ENCODE results near the gene GABRA5.

The GABRA5 gene

DNA sequence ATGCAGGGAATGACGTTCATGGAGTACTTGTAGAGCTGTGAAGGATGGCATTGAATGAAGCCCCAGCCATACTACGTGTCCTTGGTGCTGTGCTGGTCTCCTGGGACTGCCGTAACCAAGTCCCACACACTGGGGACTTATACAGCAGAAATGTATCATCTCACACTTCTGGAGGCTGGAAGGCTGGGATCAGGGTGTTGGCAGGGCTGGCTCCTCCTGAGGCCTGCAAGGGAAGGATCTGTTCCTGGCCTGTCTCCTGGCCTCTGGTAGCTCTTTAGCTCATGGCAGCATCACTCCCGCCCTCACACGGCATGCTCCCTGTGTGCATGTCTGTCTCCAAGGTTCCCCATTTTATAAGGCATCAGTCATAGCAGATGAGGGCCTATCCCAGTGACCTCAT lies 74.6 kb downstream of the GABRA5 start:
- H3K27me3 ChIP-seq (replicated peaks in 2 of 5; ENCODE audit: control insufficient read depth in 4 of 5, insufficient read depth in 5 of 5, low read length in 4 of 5) = peaks cover 0 to 1% (median 0%) of the 10 kb centered on the region in 5 experiments
- no peak overlapping the region for H3K27ac ChIP-seq (ENCODE audit: insufficient read depth in 1 of 2, low read depth in 1 of 2, low read length in 2 of 2, poor library complexity in 1 of 2, severe bottlenecking in 2 of 2)
- no peak overlapping the region for H3K4me3 ChIP-seq (ENCODE audit: control insufficient read depth in 1 of 7, extremely low read depth in 1 of 7, insufficient read depth in 4 of 7, low read depth in 2 of 7, low read length in 6 of 7)
- WGBS (ENCODE audit: insufficient coverage) = 80% methylated on average over 4 of the region's 5 CpGs
- no peaks in the 10 kb centered on the region for H3K4me1 ChIP-seq (ENCODE audit: control extremely low read depth in 1 of 4, control insufficient read depth in 4 of 4, insufficient read depth in 4 of 4, low read length in 3 of 4)
- DNase-seq = no peak
- no peaks in the 10 kb centered on the region for H3K36me3 ChIP-seq (ENCODE audit: control insufficient read depth in 4 of 4, insufficient read depth in 4 of 4, low read length in 3 of 4)
- no peaks in the 10 kb centered on the region for H3K9me3 ChIP-seq (ENCODE audit: control extremely low read depth in 1 of 5, control insufficient read depth in 4 of 5, insufficient read depth in 2 of 5, low read depth in 1 of 5, low read length in 4 of 5)
- ChIA-PET CTCF (no interaction called here), POLR2A (no interaction called here)

DNA sequence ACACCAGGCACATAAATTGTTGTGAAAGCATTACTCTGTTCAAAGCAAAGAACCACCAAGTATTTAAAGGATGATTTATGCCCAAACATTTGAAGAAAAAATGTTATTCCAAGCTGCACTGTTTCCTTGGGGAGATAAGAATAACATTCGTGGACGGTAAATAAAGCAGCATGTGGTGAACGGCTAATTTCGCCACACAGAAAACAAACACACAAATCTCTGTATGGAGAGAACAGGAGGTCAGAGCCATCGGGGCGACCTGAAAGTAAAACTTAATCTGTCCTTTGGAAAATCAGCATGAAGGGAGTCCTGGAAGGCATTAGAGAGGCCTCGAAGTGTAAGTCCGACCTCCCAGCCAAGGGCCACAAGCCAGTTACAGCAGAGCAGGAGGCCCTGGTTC lies 77.0 kb downstream of the GABRA5 start:
- CTCF ChIA-PET = no interaction called here
- 52% methylated on average over 5 of the region's 8 CpGs for WGBS (ENCODE audit: insufficient coverage)

DNA sequence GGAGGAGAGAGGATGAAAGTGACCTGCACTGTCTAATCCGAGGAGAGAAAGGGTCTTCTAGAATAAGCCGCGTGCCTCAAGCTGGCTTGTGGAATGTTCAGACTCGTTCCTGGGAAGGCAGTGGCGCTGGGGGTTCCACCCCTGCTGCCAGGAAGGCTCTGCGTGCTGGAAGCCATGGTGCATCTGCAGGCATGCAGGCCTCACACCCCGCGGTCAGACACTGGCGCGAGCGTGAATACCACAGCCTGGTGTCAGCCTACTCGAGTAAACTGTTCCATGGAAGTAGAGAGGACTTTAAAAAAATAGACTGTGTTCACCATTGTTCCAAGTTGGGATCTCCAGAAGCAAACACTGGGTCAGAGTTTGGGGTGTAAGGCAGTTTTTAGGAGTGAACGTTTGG lies 78.2 kb downstream of the GABRA5 start:
- H3K4me3 ChIP-seq (ENCODE audit: control insufficient read depth in 1 of 7, extremely low read depth in 1 of 7, insufficient read depth in 4 of 7, low read depth in 2 of 7, low read length in 6 of 7) = no peak overlapping the region
- H3K9me3 ChIP-seq (ENCODE audit: control extremely low read depth in 1 of 5, control insufficient read depth in 4 of 5, insufficient read depth in 2 of 5, low read depth in 1 of 5, low read length in 4 of 5) = no peaks in the 10 kb centered on the region
- no peaks in the 10 kb centered on the region for H3K4me1 ChIP-seq (ENCODE audit: control extremely low read depth in 1 of 4, control insufficient read depth in 4 of 4, insufficient read depth in 4 of 4, low read length in 3 of 4)
- no peak overlapping the region for H3K27ac ChIP-seq (ENCODE audit: insufficient read depth in 1 of 2, low read depth in 1 of 2, low read length in 2 of 2, poor library complexity in 1 of 2, severe bottlenecking in 2 of 2)
- WGBS (ENCODE audit: insufficient coverage) = 89% methylated on average over 13 of the region's 13 CpGs
- peaks cover 0 to 1% (median 0%) of the 10 kb centered on the region in 5 experiments for H3K27me3 ChIP-seq (replicated peaks in 2 of 5; ENCODE audit: control insufficient read depth in 4 of 5, insufficient read depth in 5 of 5, low read length in 4 of 5)
- DNase-seq = no peak
- CTCF ChIA-PET = no interaction called here
- no peaks in the 10 kb centered on the region for H3K36me3 ChIP-seq (ENCODE audit: control insufficient read depth in 4 of 4, insufficient read depth in 4 of 4, low read length in 3 of 4)
- POLR2A ChIA-PET = no interaction called here

More for the DNA sequence above, 77.0 kb downstream of the GABRA5 start:
- H3K4me3 ChIP-seq (ENCODE audit: control insufficient read depth in 1 of 7, extremely low read depth in 1 of 7, insufficient read depth in 4 of 7, low read depth in 2 of 7, low read length in 6 of 7) = no peak overlapping the region
- no peak overlapping the region for H3K27ac ChIP-seq (ENCODE audit: insufficient read depth in 1 of 2, low read depth in 1 of 2, low read length in 2 of 2, poor library complexity in 1 of 2, severe bottlenecking in 2 of 2)
- no peaks in the 10 kb centered on the region for H3K9me3 ChIP-seq (ENCODE audit: control extremely low read depth in 1 of 5, control insufficient read depth in 4 of 5, insufficient read depth in 2 of 5, low read depth in 1 of 5, low read length in 4 of 5)
- no peaks in the 10 kb centered on the region for H3K36me3 ChIP-seq (ENCODE audit: control insufficient read depth in 4 of 4, insufficient read depth in 4 of 4, low read length in 3 of 4)
- peaks cover 0 to 1% (median 0%) of the 10 kb centered on the region in 5 experiments for H3K27me3 ChIP-seq (replicated peaks in 2 of 5; ENCODE audit: control insufficient read depth in 4 of 5, insufficient read depth in 5 of 5, low read length in 4 of 5)
- POLR2A ChIA-PET = no interaction called here
- no peaks in the 10 kb centered on the region for H3K4me1 ChIP-seq (ENCODE audit: control extremely low read depth in 1 of 4, control insufficient read depth in 4 of 4, insufficient read depth in 4 of 4, low read length in 3 of 4)
- no peak for DNase-seq

DNA sequence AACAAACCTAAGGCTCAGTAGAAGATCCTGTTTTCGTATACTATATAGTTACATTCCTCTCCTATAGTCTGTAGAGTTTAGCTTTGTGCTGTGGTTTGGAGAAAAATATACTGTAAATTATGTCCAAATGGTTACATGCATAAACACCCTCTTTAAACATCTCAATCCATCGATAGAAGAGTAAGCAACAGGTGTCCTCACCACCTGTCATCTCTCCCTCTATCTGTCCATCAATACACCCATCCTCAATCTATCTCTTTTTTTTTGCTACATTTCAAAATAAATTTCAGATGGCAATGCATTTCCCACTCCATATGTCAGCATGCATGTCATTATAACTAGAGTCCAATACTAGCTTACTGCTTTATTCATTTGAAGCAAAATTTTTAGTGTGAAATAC lies 83.1 kb downstream of the GABRA5 start:
- POLR2A ChIA-PET = no interaction called here
- H3K9me3 ChIP-seq (ENCODE audit: control extremely low read depth in 1 of 5, control insufficient read depth in 4 of 5, insufficient read depth in 2 of 5, low read depth in 1 of 5, low read length in 4 of 5) = peaks cover 0 to 3% (median 0%) of the 10 kb centered on the region in 5 experiments
- CTCF ChIA-PET = no interaction called here
- no CpG with 5 or more reads among the region's 2 CpGs for WGBS (ENCODE audit: insufficient coverage)
- no peaks in the 10 kb centered on the region for H3K36me3 ChIP-seq (ENCODE audit: control insufficient read depth in 4 of 4, insufficient read depth in 4 of 4, low read length in 3 of 4)
- H3K4me3 ChIP-seq (ENCODE audit: control insufficient read depth in 1 of 7, extremely low read depth in 1 of 7, insufficient read depth in 4 of 7, low read depth in 2 of 7, low read length in 6 of 7) = no peak overlapping the region
- DNase-seq = no peak
- H3K27ac ChIP-seq (ENCODE audit: insufficient read depth in 1 of 2, low read depth in 1 of 2, low read length in 2 of 2, poor library complexity in 1 of 2, severe bottlenecking in 2 of 2) = no peak overlapping the region
- H3K27me3 ChIP-seq (replicated peaks in 2 of 5; ENCODE audit: control insufficient read depth in 4 of 5, insufficient read depth in 5 of 5, low read length in 4 of 5) = no peaks in the 10 kb centered on the region
- no peaks in the 10 kb centered on the region for H3K4me1 ChIP-seq (ENCODE audit: control extremely low read depth in 1 of 4, control insufficient read depth in 4 of 4, insufficient read depth in 4 of 4, low read length in 3 of 4)

DNA sequence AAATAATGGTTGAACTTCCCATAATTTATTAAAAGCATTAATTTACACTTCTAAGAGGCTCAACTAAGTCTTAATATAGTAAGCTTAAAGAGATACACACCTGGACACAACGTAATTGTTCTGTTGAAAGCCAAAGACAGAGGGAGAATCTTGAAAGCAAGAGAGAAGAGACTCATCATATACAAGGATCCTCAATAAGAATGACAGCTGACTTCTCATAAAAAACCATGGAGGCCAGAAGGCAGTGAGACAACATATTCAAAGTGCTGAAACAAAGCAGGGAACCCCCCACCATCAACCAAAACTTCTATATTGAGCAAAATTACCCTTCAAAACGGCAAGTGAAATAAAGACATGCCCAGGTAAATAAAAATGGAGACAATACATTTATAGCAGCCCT lies 87.5 kb downstream of the GABRA5 start:
- WGBS (ENCODE audit: insufficient coverage) = no CpG with 5 or more reads among the region's 2 CpGs
- Histone ChIP-seq H3K4me1 (ENCODE audit: control extremely low read depth in 1 of 4, control insufficient read depth in 4 of 4, insufficient read depth in 4 of 4, low read length in 3 of 4) (no peaks in the 10 kb centered on the region), H3K9me3 (ENCODE audit: control extremely low read depth in 1 of 5, control insufficient read depth in 4 of 5, insufficient read depth in 2 of 5, low read depth in 1 of 5, low read length in 4 of 5) (peaks cover 0 to 3% (median 1%) of the 10 kb centered on the region in 5 experiments), H3K36me3 (ENCODE audit: control insufficient read depth in 4 of 4, insufficient read depth in 4 of 4, low read length in 3 of 4) (no peaks in the 10 kb centered on the region), H3K27ac (ENCODE audit: insufficient read depth in 1 of 2, low read depth in 1 of 2, low read length in 2 of 2, poor library complexity in 1 of 2, severe bottlenecking in 2 of 2) (no peak overlapping the region), H3K4me3 (ENCODE audit: control insufficient read depth in 1 of 7, extremely low read depth in 1 of 7, insufficient read depth in 4 of 7, low read depth in 2 of 7, low read length in 6 of 7) (no peak overlapping the region), H3K27me3 (replicated peaks in 2 of 5; ENCODE audit: control insufficient read depth in 4 of 5, insufficient read depth in 5 of 5, low read length in 4 of 5) (no peaks in the 10 kb centered on the region)
- ChIA-PET POLR2A (no interaction called here), CTCF (no interaction called here)
- DNase-seq = no peak

DNA sequence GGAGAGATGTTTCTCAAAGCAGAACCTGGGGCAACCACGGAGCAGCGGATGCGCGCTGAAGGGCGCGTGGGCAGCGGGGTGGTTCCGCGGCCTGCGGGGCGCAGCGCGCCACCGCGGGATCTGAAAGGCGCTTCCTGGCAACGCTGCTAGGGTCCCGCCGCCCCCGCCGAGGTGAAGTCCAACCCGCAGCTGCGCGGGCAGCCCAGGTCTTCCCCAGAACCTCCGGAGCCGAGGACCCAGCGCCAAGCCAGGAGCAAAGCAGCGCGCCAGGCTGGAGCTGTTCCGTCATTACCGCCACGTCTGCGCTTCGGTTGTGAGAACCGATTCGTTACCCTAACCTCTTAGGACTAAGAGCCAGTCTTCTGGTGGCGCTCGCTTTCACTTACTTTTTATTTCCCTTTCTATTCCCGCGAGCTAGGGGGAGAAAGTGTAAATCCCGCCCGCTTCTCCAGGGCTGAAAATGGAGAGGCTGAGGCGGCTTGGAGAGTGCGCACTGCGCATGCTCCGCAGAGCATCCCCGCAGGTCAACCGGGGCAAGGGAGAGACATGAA lies 100.9 kb downstream of the GABRA5 start:
- peaks cover 0 to 7% (median 1%) of the 10 kb centered on the region in 4 experiments for H3K4me1 ChIP-seq (ENCODE audit: control extremely low read depth in 1 of 4, control insufficient read depth in 4 of 4, insufficient read depth in 4 of 4, low read length in 3 of 4)
- ChIA-PET POLR2A (no interaction called here), CTCF (no interaction called here)
- no peaks in the 10 kb centered on the region for H3K36me3 ChIP-seq (ENCODE audit: control insufficient read depth in 4 of 4, insufficient read depth in 4 of 4, low read length in 3 of 4)
- no peak overlapping the region for H3K4me3 ChIP-seq (ENCODE audit: control insufficient read depth in 1 of 7, extremely low read depth in 1 of 7, insufficient read depth in 4 of 7, low read depth in 2 of 7, low read length in 6 of 7)
- H3K27me3 ChIP-seq (replicated peaks in 2 of 5; ENCODE audit: control insufficient read depth in 4 of 5, insufficient read depth in 5 of 5, low read length in 4 of 5) = peaks cover 9 to 62% (median 28%) of the 10 kb centered on the region in 5 experiments
- no peak overlapping the region for H3K27ac ChIP-seq (ENCODE audit: insufficient read depth in 1 of 2, low read depth in 1 of 2, low read length in 2 of 2, poor library complexity in 1 of 2, severe bottlenecking in 2 of 2)
- H3K9me3 ChIP-seq (ENCODE audit: control extremely low read depth in 1 of 5, control insufficient read depth in 4 of 5, insufficient read depth in 2 of 5, low read depth in 1 of 5, low read length in 4 of 5) = peaks cover 0 to 6% (median 0%) of the 10 kb centered on the region in 5 experiments
- no peak for DNase-seq
- WGBS (ENCODE audit: insufficient coverage) = 5% methylated on average over 39 of the region's 48 CpGs

DNA sequence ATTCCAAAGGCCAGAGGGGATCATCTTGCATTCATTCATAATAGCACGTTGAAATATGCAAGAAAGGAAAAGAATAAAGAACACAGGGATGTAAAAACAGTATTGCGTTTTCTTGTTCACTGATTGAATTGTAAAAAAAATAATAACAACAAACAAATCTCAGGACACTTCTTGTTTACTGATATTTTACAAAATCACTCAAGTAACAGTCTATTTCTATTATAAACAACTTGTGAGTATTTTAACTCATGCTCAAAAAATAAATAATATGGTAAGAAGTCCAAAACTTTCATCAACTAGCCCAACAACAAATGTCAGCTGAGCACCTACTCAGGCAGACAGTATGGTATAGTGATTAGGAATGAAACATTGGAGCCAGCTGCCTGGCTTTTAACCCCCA lies 101.9 kb downstream of the GABRA5 start:
- peaks cover 0 to 6% (median 0%) of the 10 kb centered on the region in 5 experiments for H3K9me3 ChIP-seq (ENCODE audit: control extremely low read depth in 1 of 5, control insufficient read depth in 4 of 5, insufficient read depth in 2 of 5, low read depth in 1 of 5, low read length in 4 of 5)
- no CpG with 5 or more reads among the region's 2 CpGs for WGBS (ENCODE audit: insufficient coverage)
- CTCF ChIA-PET = no interaction called here

More for the DNA sequence above, 101.9 kb downstream of the GABRA5 start:
- POLR2A ChIA-PET = no interaction called here
- Histone ChIP-seq H3K27me3 (replicated peaks in 2 of 5; ENCODE audit: control insufficient read depth in 4 of 5, insufficient read depth in 5 of 5, low read length in 4 of 5) (peaks cover 13 to 69% (median 32%) of the 10 kb centered on the region in 5 experiments), H3K36me3 (ENCODE audit: control insufficient read depth in 4 of 4, insufficient read depth in 4 of 4, low read length in 3 of 4) (no peaks in the 10 kb centered on the region), H3K4me1 (ENCODE audit: control extremely low read depth in 1 of 4, control insufficient read depth in 4 of 4, insufficient read depth in 4 of 4, low read length in 3 of 4) (peaks cover 0 to 7% (median 1%) of the 10 kb centered on the region in 4 experiments), H3K27ac (ENCODE audit: insufficient read depth in 1 of 2, low read depth in 1 of 2, low read length in 2 of 2, poor library complexity in 1 of 2, severe bottlenecking in 2 of 2) (no peak overlapping the region), H3K4me3 (ENCODE audit: control insufficient read depth in 1 of 7, extremely low read depth in 1 of 7, insufficient read depth in 4 of 7, low read depth in 2 of 7, low read length in 6 of 7) (no peak overlapping the region)
- DNase-seq = no peak
